A549 (cell line): ENCODE results near the gene POLR1C. TPM values are rescaled to one million over a fixed set of nuclear protein-coding genes. Genes with fewer than 3 reads are reported as not detected.

ENCODE experiments used
- ATAC-seq, 2 experiments: fragments of 200-7000 bp in 1 of 2; fragments of >200 bp in 1 of 2; cut with Nextera tagmentation in 1 of 2; cut with Tn5 transposase in 1 of 2; 3 replicates each; pipeline versions ENCODE4 v1.8.0 to v1.9.1; 2018 to 2020; ENCODE audit warnings: mild to moderate bottlenecking in 1 of 2, moderate library complexity in 1 of 2
- CTCF ChIA-PET: fragments of 300-600 bp; sonication (Branson Sonifier 250); formaldehyde crosslinking; extraction: SDS; loops from one replicate; lab custom pipeline; 2021; ENCODE audit warnings: antibody characterized with exemption, inconsistent platforms; lab: Yijun Ruan, JAX
- POLR2A ChIA-PET: fragments of 350-600 bp; formaldehyde crosslinking; extraction: SDS; loops from one replicate; lab custom pipeline; 2021; ENCODE audit warnings: antibody characterized with exemption, inconsistent platforms; lab: Yijun Ruan, JAX
- DNase-seq, 2 experiments: peaks; one replicate each; pipeline versions ENCODE4 v3.0.0 to v3.0.0-alpha.2; 2011 to 2016; ENCODE audit warnings: low read depth in 1 of 2, low spot score in 1 of 2
- FAIRE-seq: peaks from 2 replicates; lab custom pipeline; 2011; peaks lifted over from hg19 to GRCh38; lab: Jason Lieb, UNC
- H3K27ac ChIP-seq, 2 experiments: fragments of >200 bp; sonication (Bioruptor Twin); formaldehyde crosslinking; 3 replicates each; pipeline ENCODE4 v1.5.1; 2016 to 2017
- H3K4me1 ChIP-seq: fragments of >200 bp; sonication (Bioruptor Twin); formaldehyde crosslinking; 3 replicates; pipeline ENCODE4 v1.6.1; 2016
- H3K4me2 ChIP-seq: fragments of >200 bp; sonication (Bioruptor Twin); formaldehyde crosslinking; 3 replicates; pipeline ENCODE4 v1.6.1; 2016
- H3K4me3 ChIP-seq: fragments of >200 bp; sonication (Bioruptor Twin); formaldehyde crosslinking; 3 replicates; pipeline ENCODE4 v1.5.1; 2016
- H3K9me3 ChIP-seq: fragments of >200 bp; sonication (Bioruptor Twin); formaldehyde crosslinking; 3 replicates; pipeline ENCODE4 v1.6.1; 2016
- CBX8 ChIP-seq: fragments of 200-600 bp; sonication (generic); IDR thresholded peaks from 2 replicates; pipeline ENCODE4 v1.6.1; 2016
- CEBPB ChIP-seq, 2 experiments: fragments of >200 bp in 1 of 2; sonication (Bioruptor Twin) in 1 of 2; formaldehyde crosslinking in 1 of 2; IDR thresholded peaks; 2 replicates each; pipeline ENCODE4 v1.6.1; 2012 to 2016
- CHD2 ChIP-seq: fragments of 150-350 bp; IDR thresholded peaks from 2 replicates; pipeline ENCODE4 v1.6.1; 2014; ENCODE audit warnings: low read length; ENCODE audit not compliant: partially characterized antibody
- CHD4 ChIP-seq: fragments of 200-600 bp; sonication (generic); IDR thresholded peaks from 2 replicates; pipeline ENCODE4 v1.6.1; 2016; ENCODE audit warnings: antibody characterized with exemption, mild to moderate bottlenecking, borderline replicate concordance
- EP300 ChIP-seq, 2 experiments: fragments of >200 bp; sonication (Bioruptor Twin); formaldehyde crosslinking; IDR thresholded peaks; 2 replicates in 1 of 2; 3 replicates in 1 of 2; pipeline ENCODE4 v1.6.1; 2016 to 2017
- ESRRA ChIP-seq: fragments of 150-350 bp; IDR thresholded peaks from 2 replicates; pipeline ENCODE4 v1.6.1; 2014; ENCODE audit warnings: mild to moderate bottlenecking, low read length, borderline replicate concordance
- FOSB ChIP-seq: fragments of 250-450 bp; sonication (Bioruptor Pico); IDR thresholded peaks from 2 replicates; pipeline ENCODE4 v1.5.0; 2020; ENCODE audit warnings: mild to moderate bottlenecking, moderate library complexity
- FOXS1 ChIP-seq: fragments of 250-450 bp; sonication (Bioruptor Pico); IDR thresholded peaks from 2 replicates; pipeline ENCODE4 v1.5.0; 2020; ENCODE audit warnings: mild to moderate bottlenecking, moderate library complexity
- GATA3 ChIP-seq: IDR thresholded peaks from 2 replicates; pipeline ENCODE4 v1.6.1; 2012; ENCODE audit warnings: borderline replicate concordance
- HOXA7 ChIP-seq: fragments of 250-450 bp; sonication (Bioruptor Pico); IDR thresholded peaks from 2 replicates; pipeline ENCODE4 v1.5.0; 2020; ENCODE audit warnings: mild to moderate bottlenecking, moderate library complexity
- HOXB13 ChIP-seq: fragments of 250-450 bp; sonication (Bioruptor Pico); IDR thresholded peaks from 2 replicates; pipeline ENCODE4 v1.5.0; 2020; ENCODE audit warnings: low read depth, mild to moderate bottlenecking, moderate library complexity
- HOXB5 ChIP-seq: fragments of 250-450 bp; sonication (Bioruptor Pico); IDR thresholded peaks from 2 replicates; pipeline ENCODE4 v1.5.0; 2020; ENCODE audit warnings: mild to moderate bottlenecking, moderate library complexity
- JUN ChIP-seq, 2 experiments: fragments of >200 bp; sonication (Bioruptor Twin); formaldehyde crosslinking; IDR thresholded peaks; 2 replicates in 1 of 2; 3 replicates in 1 of 2; pipeline ENCODE4 v1.6.1; 2016 to 2017
- JUNB ChIP-seq: fragments of >200 bp; sonication (Bioruptor Twin); formaldehyde crosslinking; IDR thresholded peaks from 2 replicates; pipeline ENCODE4 v1.6.1; 2016
- MAFK ChIP-seq: fragments of 450-650 bp; IDR thresholded peaks from 2 replicates; pipeline ENCODE4 v1.6.1; 2014; ENCODE audit not compliant: partially characterized antibody
- MAZ ChIP-seq: fragments of 150-350 bp; IDR thresholded peaks from 2 replicates; pipeline ENCODE4 v1.6.1; 2014; ENCODE audit warnings: antibody characterized with exemption, low read depth, low read length, borderline replicate concordance
- MYC ChIP-seq: IDR thresholded peaks from 2 replicates; pipeline ENCODE4 v1.6.1; 2012; ENCODE audit warnings: mild to moderate bottlenecking, inconsistent platforms, low read length, improper control_type of control experiment, borderline replicate concordance
- NFE2L2 ChIP-seq: fragments of 150-350 bp; conservative IDR thresholded peaks from 2 replicates; pipeline ENCODE4 v1.6.1; 2014; ENCODE audit warnings: low read length
- NPAS2 ChIP-seq: fragments of 250-450 bp; sonication (Bioruptor Pico); IDR thresholded peaks from 2 replicates; pipeline ENCODE4 v1.8.0; 2022; ENCODE audit warnings: mild to moderate bottlenecking, moderate library complexity, borderline replicate concordance
- PHF8 ChIP-seq: fragments of 200-600 bp; sonication (generic); IDR thresholded peaks from 2 replicates; pipeline ENCODE4 v1.6.1; 2016; ENCODE audit warnings: low read depth, mild to moderate bottlenecking, antibody characterized with exemption, moderate library complexity, borderline replicate concordance
- POLR2A ChIP-seq: IDR thresholded peaks from 2 replicates; pipeline ENCODE4 v1.6.1; 2012; ENCODE audit warnings: mild to moderate bottlenecking, low read length
- POLR2AphosphoS2 ChIP-seq: conservative IDR thresholded peaks from 2 replicates; pipeline ENCODE4 v1.6.1; 2012; ENCODE audit warnings: low read length, improper control_type of control experiment, inconsistent platforms
- RFX5 ChIP-seq: fragments of 450-650 bp; IDR thresholded peaks from 2 replicates; pipeline ENCODE4 v1.7.1; 2014; ENCODE audit warnings: antibody characterized with exemption, mild to moderate bottlenecking, moderate library complexity
- RNF2 ChIP-seq: fragments of 200-600 bp; sonication (generic); IDR thresholded peaks from 2 replicates; pipeline ENCODE4 v1.6.1; 2016; ENCODE audit warnings: low read depth, mild to moderate bottlenecking, antibody characterized with exemption, moderate library complexity, borderline replicate concordance
- SMC3 ChIP-seq: fragments of >200 bp; sonication (Bioruptor Twin); formaldehyde crosslinking; IDR thresholded peaks from 3 replicates; pipeline ENCODE4 v1.6.1; 2018; ENCODE audit warnings: inconsistent platforms
- SREBF2 ChIP-seq: fragments of 450-650 bp; IDR thresholded peaks from 2 replicates; pipeline ENCODE4 v1.6.1; 2014; ENCODE audit warnings: mild to moderate bottlenecking, moderate library complexity
- ZC3H11A ChIP-seq: fragments of 450-650 bp; IDR thresholded peaks from 2 replicates; pipeline ENCODE4 v1.6.1; 2014; ENCODE audit warnings: antibody characterized with exemption, mild to moderate bottlenecking
- WGBS: methylation state at CpG from one replicate; pipeline ENCODE4 v1.1.6; 2017; ENCODE audit errors: missing lambda C conversion rate; 5-methylcytosine and 5-hydroxymethylcytosine counted together
- polyA plus RNA-seq, 4 experiments: library from polyadenylated mRNA; depleted of rRNA in 3 of 4; stranded (reverse); fragments of >200 nt; fragmentation: RNase III in 1 of 4; extraction: RNeasy Plus Mini Kit Qiagen cat#74134 plus additional on column Dnase treatment in 1 of 4; gene quantifications; 2 replicates in 3 of 4; 3 replicates in 1 of 4; pipeline ENCODE4 v1.2.3, GENCODE V29; 2011 to 2017
- TF ChIP-seq, protein P1 (sequence below): IDR thresholded peaks from 2 replicates; pipeline ENCODE4 v1.6.1; 2012
- TF ChIP-seq, protein P2 (sequence below): fragments of 450-650 bp; IDR thresholded peaks from 2 replicates; pipeline ENCODE4 v1.6.1; 2014; ENCODE audit warnings: antibody characterized with exemption
- TF ChIP-seq, protein P3 (sequence below): fragments of 250-450 bp; sonication (Bioruptor Pico); IDR thresholded peaks from 2 replicates; pipeline ENCODE4 v1.5.0; 2020; ENCODE audit warnings: low read depth, mild to moderate bottlenecking, moderate library complexity
- TF ChIP-seq, protein P4 (sequence below): fragments of 150-350 bp; IDR thresholded peaks from 2 replicates; pipeline ENCODE4 v1.6.1; 2014; ENCODE audit warnings: low read depth, mild to moderate bottlenecking, low read length

POLR1C gene
- polyA plus RNA-seq, 2 of the 4 experiments (the other 2 are of a cell fraction) = 48.5 to 63.1 TPM

DNA sequence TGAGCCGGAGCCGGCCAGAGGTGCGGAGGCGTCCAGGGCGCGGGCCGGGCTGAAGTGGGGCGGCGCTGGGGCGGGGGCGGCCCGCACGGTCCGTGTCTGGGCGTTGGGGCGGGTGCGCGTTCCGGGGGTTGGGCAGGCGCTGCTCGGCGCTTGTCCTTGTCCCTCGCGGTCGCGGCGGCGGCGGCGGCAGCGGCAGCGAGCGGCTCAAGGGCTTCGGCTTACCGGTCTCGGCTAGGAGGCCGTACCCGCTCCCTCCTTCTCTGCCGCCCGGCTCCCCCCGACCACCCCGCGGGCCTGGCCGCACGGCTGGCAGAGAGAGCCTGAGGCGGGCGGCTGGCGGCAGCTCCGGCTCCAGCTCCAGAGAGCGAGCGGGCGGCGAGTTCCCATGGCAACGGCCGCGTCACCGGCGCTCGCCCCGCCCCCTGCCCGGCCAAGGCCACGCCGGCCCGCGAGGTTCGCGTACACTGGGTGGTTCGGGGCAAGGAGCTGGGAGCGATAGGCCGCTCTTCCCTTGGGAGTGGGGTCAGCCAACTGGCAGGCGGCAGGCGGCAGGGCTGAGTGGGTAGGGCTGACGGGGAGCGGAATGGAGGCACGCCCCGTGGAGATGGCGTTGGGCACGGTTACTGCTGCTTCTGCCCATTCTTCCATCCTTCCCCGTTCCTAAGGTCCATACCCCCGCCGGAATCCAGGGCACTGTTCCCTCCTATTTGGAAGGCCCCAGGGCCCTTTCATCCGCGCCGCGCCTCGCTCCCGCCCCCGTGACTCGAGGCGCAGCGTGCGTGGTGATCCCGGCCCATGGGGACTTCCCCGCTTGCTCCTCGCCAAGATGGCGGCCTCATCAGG lies 6.7 kb upstream of the POLR1C start, which contains the start of gene LRRC73:
TSS of gene LRRC73 (minus strand) at position 363 of the 843 bp plus-strand sequence. CDS start 561 bp downstream, outside the sequence.
- CTCF ChIA-PET = interaction anchor here (0.5 to 5.9 kb wide), 6 partner anchors 14 to 483 kb away, joined by 3 to 79 read pairs (median 3); partner anchors contain the start of gene DNPH1
- peak; percentile 27; the same call in 1 of the 2 replicates for TF ChIP-seq POLR2A
- TF ChIP-seq RFX5 = peak; percentile 96
- peak in 1 of 2 experiments; percentile 27; a peak in 1 of 5 replicates for TF ChIP-seq JUN (IDR thresholded peaks at IDR 0.05)
- no peak for TF ChIP-seq POLR2AphosphoS2
- TF ChIP-seq, protein P1, sequence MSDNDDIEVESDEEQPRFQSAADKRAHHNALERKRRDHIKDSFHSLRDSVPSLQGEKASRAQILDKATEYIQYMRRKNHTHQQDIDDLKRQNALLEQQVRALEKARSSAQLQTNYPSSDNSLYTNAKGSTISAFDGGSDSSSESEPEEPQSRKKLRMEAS = 0 out of 2 replicates have a peak, but pooled peaks have one; percentile 15
- Histone ChIP-seq H3K4me1 (peaks cover 10% of the 10 kb centered on the region), H3K4me2 (peak within 1 kb of the TSS; percentile 95), H3K4me3 (peak within 1 kb of the TSS; percentile 64), H3K9me3 (no peaks in the 10 kb centered on the region), H3K27ac (peak within 1 kb of the TSS; percentile 64 to 87)
- ATAC-seq (peak; percentile 68 to 84), FAIRE-seq (no peak), DNase-seq (peak; percentile 34 to 73)
- POLR2A ChIA-PET = interaction anchor here (1.0 to 1.1 kb wide), 2 partner anchors 15 to 120 kb away, joined by 3 read pairs; no protein-coding TSS in a partner anchor
- WGBS = 38% methylated on average over 32 of the region's 96 CpGs

DNA sequence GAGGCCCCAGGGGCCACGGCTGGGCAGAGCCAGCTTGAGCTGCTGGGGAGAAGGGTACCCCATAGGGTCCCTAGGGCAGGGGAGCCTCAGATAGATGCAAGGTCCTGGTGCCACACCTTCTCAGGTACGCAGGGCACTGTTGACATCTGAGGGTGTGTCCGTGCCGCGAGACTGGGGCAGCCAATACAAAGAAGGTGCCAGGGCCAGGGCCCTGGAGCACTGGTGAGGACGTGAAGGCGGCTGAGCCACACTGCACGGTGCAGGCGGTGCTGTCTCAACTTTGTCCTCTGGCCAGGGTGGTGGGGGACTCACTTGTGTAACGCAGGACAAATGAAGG lies 6.1 kb upstream of the POLR1C start:
- peak overlapping the region; percentile 95 for H3K4me2 ChIP-seq
- ChIA-PET POLR2A (interaction anchor here (1.1 kb wide), 1 partner anchor 14 kb away, joined by 3 read pairs; no protein-coding TSS in a partner anchor), CTCF (no interaction called here)
- H3K4me3 ChIP-seq = no peak overlapping the region
- no peak for ATAC-seq
- no peak for FAIRE-seq
- H3K9me3 ChIP-seq = no peaks in the 10 kb centered on the region
- no peak for TF ChIP-seq CEBPB (IDR thresholded peaks at IDR 0.05)
- TF ChIP-seq CHD2 = no peak
- TF ChIP-seq NPAS2 (CRISPR knock-in tag) = no peak
- TF ChIP-seq CBX8 = no peak
- no peak for TF ChIP-seq JUNB
- TF ChIP-seq, protein P2, sequence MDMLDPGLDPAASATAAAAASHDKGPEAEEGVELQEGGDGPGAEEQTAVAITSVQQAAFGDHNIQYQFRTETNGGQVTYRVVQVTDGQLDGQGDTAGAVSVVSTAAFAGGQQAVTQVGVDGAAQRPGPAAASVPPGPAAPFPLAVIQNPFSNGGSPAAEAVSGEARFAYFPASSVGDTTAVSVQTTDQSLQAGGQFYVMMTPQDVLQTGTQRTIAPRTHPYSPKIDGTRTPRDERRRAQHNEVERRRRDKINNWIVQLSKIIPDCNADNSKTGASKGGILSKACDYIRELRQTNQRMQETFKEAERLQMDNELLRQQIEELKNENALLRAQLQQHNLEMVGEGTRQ = no peak
- no peak for TF ChIP-seq HOXA7 (CRISPR knock-in tag)
- no peak for TF ChIP-seq NFE2L2
- TF ChIP-seq MYC = no peak
- no peak for TF ChIP-seq POLR2A
- TF ChIP-seq SMC3 = no peak
- TF ChIP-seq RNF2 = no peak
- no peak for TF ChIP-seq FOXS1 (CRISPR knock-in tag)
- TF ChIP-seq FOSB (CRISPR knock-in tag) = no peak
- 95% methylated on average over 5 of the region's 10 CpGs for WGBS
- DNase-seq = no peak
- peak overlapping the region in 1 of 2 experiments; percentile 87; a peak in 4 of 6 replicates for H3K27ac ChIP-seq
- peaks cover 16% of the 10 kb centered on the region for H3K4me1 ChIP-seq

DNA sequence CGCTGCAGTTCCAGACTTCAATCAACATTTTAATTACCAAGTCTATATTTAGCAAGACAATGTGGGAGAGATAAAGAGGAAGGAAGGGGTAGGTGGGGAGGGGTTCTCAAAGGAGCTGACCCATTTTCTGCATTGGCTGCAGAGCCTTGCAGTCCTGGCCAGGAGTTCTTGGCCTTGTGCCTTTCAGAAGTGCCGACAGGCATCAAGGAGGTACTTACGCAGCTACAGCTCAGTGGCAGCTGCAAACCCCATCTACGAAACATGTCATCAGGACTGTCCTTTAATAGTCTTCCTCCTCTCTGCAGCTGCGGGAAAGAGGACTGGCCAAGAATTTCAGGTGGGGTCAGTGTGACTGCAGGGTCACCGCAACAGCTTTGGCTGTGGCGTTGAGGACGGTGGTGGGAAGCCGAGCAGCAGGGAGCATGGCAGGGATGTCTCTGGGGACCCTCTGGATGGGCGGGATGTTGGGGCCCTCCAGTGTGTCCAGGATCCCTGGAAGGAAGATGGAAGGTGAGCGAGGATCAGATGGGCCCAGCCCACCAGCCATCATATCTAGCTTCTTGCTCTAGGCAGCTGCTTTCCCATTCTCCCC lies 5.0 kb upstream of the POLR1C start:
- Histone ChIP-seq H3K4me3 (no peak overlapping the region), H3K4me2 (no peak overlapping the region), H3K4me1 (peaks cover 18% of the 10 kb centered on the region), H3K9me3 (no peaks in the 10 kb centered on the region), H3K27ac (no peak overlapping the region)
- WGBS = 91% methylated on average over 11 of the region's 11 CpGs
- FAIRE-seq = no peak
- no peak for DNase-seq
- POLR2A ChIA-PET = no interaction called here
- no peak for TF ChIP-seq ZC3H11A
- no peak for TF ChIP-seq EP300 (IDR thresholded peaks at IDR 0.05)
- TF ChIP-seq MAZ = no peak
- TF ChIP-seq, protein P3, sequence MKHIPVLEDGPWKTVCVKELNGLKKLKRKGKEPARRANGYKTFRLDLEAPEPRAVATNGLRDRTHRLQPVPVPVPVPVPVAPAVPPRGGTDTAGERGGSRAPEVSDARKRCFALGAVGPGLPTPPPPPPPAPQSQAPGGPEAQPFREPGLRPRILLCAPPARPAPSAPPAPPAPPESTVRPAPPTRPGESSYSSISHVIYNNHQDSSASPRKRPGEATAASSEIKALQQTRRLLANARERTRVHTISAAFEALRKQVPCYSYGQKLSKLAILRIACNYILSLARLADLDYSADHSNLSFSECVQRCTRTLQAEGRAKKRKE (CRISPR knock-in tag) = no peak
- TF ChIP-seq HOXB5 (CRISPR knock-in tag) = no peak
- TF ChIP-seq NPAS2 (CRISPR knock-in tag) = no peak
- no peak for TF ChIP-seq CHD4
- TF ChIP-seq, protein P4, sequence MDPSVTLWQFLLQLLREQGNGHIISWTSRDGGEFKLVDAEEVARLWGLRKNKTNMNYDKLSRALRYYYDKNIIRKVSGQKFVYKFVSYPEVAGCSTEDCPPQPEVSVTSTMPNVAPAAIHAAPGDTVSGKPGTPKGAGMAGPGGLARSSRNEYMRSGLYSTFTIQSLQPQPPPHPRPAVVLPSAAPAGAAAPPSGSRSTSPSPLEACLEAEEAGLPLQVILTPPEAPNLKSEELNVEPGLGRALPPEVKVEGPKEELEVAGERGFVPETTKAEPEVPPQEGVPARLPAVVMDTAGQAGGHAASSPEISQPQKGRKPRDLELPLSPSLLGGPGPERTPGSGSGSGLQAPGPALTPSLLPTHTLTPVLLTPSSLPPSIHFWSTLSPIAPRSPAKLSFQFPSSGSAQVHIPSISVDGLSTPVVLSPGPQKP = no peak
- TF ChIP-seq CBX8 = no peak
- no peak for TF ChIP-seq ESRRA
- no peak for TF ChIP-seq PHF8
- no peak for TF ChIP-seq MAFK
- TF ChIP-seq HOXB13 (CRISPR knock-in tag) = no peak
- TF ChIP-seq NFE2L2 = no peak
- no peak for TF ChIP-seq JUN (IDR thresholded peaks at IDR 0.05)
- TF ChIP-seq JUNB = no peak
- no peak for TF ChIP-seq GATA3
- TF ChIP-seq FOXS1 (CRISPR knock-in tag) = no peak
- TF ChIP-seq SREBF2 = no peak
- CTCF ChIA-PET = interaction anchor here (1.1 kb wide), 1 partner anchor 283 kb away, joined by 4 read pairs; the partner anchor contains the start of gene DNPH1
- no peak for ATAC-seq
